D341Med (cell line): ENCODE results near the gene TNNT3.
"Not testable (repeated sequence)": the region's sequence is repeated elsewhere in the genome, so short reads cannot be mapped to it uniquely, and the experiment has no call there.

Source experiments
- DNase-seq: peaks from one replicate; pipeline ENCODE4 v3.0.0; 2012; ENCODE audit warnings: low spot score

The TNNT3 gene

DNA sequence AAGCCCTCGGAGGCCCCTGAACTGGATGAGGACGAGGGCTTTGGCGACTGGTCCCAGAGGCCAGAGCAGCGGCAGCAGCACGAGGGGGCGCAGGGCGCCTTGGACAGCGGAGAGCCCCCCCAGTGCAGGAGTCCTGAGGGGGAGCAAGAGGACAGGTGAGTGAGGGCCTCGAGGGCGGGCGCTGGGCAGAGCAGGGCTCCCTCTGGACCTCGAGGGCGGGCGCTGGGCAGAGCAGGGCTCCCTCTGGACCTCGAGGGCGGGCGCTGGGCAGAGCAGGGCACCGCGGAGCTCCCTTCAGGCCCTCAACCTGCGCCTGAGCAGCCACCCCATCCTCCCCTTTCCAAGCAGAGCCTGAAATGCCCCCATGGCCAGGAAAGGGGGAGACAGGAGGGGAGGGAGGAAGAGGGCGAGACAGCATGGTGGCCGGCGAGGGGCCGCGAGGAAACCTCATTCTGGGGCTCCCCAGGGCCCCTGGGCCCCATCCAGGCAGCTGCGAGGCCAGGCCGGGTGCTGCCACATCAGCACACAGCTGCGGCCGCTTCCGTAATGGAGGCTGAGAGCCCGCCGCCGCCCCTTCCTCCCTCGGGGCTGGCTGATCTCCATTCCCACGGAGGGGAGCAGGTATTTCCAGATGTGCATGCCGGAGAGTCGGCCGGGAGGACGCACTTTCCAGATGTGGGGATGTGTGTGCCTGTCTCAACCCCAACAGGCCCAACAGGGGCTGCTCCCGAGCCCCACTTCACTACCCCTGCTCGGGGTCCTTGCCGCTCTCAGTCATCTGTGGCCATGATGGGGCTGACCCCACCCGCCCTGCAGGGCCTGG lies 37.9 kb upstream of the TNNT3 start:
- peak; percentile 41 for DNase-seq

- DNase-seq = peak; percentile 92
Observed at GRCh38 chr11:1882265-1883238, 37.0 kb upstream of the TNNT3 start.

DNA sequence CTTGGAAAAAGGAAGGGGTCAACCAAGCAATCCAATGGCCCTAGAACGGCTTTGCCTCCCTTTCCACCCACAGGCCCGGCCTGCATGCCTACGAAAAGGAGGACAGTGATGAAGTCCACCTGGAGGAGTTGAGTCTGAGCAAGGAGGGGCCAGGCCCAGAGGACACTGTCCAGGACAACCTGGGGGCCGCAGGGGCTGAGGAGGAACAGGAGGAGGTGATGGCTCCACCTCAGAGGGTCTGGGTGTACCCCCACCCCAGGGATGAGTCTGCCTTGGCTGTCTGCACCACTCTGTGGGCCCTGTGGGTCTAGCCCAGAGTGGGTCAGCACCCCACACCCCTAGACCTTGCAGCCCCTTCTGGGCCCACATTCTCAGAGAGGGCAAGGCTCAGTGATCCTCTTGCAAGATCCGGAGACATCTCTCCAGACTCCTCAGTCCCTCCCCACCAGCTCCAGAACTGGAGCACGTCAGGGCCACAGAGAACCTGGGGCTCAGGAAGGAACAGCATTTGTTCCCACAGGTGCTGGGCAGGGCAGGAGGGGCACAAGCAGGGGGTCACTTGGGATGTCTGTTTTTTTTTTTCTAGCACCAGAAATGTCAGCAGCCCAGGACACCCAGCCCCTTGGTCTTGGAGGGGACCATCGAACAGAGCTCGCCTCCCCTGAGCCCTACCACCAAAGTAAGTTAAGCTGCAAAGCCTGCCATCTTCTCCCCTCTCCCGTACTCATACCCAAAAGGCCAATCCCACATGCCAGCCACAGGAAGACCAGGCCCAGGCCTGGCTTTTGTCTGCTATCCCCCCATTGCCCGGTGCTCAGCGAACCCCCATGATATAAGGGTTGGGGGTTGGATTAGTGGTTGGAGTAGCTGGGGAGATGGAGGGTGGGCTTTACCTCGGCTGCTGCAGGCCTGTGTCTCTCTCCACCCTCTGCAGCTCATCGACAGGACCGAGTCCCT lies 35.9 kb upstream of the TNNT3 start:
- DNase-seq = peak; percentile 17

DNA sequence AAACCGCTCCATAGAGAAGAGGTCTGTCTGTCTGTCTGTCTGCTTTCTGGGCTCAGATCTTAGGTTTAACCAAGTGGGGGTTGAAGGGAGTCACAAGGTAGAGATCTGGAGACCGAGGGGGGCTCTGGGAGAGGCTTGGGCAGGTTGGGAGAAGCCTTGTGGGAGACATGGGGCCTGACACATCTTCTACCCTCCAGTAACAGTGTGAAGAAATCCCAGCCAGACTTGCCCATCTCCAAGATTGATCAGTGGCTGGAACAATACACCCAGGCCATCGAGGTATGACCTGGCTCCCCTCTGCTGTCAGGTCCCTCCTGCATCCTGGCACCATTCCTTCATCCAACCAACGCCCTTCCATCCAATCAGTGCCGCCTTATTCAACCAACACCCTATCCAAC lies 35.2 kb upstream of the TNNT3 start:
- DNase-seq = no peak

DNA sequence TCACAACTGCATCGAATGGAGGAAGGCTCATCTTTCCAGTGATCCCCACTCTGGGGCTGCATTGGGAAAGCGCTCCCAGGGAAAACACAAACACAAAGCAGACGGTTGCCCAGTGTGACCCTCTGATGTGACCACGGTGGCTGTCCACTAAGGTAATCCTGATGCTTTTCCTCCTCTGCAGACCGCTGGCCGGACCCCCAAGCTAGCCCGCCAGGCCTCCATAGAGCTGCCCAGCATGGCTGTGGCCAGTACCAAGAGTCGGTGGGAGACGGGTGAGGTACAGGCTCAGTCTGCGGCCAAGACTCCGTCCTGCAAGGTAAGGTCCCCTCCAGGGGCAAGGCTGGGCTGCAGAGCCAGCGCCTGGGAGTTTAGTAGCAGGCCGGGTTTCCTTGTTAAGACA lies 33.0 kb upstream of the TNNT3 start:
- DNase-seq = not testable (repeated sequence)

- DNase-seq = no peak
Observed at GRCh38 chr11:1887451-1888346, 31.8 kb upstream of the TNNT3 start.

DNA sequence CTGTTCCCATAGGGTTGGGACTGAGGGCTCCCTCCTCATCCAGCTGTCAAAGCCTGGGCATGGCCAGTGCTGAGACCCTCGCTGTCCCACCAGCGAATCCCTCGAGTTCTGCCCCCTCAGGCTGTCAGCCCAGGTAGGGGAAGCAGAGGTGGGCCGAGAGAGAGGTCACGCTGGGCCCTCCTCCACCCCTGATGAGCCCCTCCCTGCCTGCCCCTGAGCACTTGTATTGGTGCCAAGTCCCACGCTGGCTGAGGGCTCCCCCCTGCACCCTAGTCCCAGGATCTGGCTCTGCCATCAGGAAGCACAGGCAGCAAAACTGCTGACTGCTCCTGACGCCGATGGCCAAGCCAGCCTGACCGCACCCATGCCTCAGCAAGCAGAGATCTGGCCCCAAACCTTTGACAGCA lies 31.2 kb upstream of the TNNT3 start:
- no peak for DNase-seq

DNA sequence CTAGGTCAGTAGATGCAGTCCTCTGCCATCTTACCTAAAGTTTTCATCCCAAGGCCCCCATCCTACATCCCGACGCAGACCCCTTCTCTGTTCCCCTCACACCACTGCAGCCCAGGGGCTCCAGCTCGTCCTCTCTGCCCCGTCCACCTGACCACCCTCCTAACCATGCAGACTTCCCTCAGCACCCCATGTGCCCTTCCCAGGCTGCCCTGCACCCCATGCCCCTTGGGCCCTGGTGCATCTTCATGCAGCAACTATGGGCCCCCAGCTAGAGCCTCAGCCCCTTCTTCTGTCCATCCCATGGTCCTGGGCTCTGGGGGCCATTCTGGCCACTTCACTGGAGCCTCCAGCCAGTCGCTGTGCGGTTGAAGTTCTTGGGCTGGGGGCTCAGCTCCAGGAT lies 30.7 kb upstream of the TNNT3 start:
- DNase-seq = no peak

DNA sequence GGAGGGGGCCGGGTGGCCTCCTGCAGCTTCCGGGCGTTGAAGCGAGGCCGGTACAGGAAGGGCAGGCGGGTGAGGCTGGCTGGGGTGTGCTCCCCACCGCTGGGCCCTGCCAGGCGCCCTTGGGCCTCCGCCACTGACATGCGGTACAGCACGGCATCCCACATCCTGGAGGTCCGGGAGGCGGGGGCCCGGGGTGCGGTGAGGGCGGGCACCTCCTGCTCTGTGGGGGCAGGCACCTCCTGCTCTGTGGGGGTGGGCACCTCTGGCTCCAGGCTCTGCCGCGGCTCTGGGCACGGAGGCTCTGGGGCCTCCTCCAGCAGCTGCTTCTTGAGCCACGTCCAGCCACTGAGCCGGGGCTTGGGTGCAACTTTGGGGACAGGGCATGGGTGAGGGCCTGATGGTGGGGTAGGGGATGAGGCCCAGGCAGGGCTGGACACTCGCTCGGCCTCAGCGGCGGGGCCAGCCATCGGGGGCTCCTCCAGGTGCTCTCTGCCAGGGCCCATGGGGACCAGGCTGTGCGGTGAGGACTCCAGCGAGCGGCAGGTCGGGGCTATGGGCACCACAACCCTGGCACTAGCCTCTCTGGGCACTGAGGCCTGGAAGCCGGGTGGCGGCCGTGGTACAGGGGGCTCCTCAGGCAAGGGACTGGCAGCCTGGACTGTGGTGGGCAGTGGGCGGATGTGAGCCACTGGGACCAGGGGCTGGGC lies 30.1 kb upstream of the TNNT3 start:
- no peak for DNase-seq

DNA sequence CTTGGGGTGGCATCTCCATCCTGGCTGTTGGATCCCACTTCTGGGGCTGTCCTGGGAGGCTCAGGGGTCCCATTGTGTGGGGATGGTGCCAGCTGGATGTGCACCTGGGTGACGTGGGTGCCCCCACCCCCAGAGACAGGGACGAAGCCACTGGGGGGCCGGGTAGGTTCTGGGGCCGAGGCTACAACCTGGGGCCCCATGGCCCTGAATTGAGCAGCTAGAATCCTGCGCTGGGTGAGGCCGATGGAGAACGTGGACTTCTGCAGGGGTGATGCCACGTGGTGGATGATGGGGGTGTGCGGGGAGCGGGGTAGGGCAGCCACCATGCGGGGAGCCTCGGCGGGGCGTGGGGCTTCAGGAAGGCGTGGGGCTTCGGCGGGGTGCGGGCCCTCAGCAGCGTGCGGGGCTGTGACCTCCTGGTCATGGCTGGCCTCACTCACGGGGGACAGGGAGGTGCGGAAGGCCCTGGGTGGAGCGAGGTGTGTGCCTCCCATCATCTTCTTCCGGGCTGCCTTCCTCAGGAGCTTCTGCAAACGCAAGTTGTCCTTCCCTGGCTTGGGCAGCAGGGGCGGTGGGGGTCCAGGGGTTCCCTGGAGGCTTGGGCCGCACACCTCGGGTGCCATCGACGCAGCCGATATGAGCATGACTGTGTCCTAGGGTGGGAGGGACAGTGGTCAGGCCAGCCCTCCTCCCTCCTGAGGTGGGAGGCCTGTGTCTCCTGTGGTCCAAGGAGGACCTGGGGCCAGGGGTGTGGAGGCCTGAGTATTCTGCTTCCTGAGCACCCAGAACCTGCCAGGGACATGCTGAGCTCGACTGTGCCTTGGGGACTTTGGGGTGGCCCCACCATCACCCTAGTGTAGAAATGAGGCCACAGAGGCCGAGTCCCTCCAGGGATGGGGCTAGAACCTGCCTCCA lies 29.3 kb upstream of the TNNT3 start:
- no peak for DNase-seq

DNA sequence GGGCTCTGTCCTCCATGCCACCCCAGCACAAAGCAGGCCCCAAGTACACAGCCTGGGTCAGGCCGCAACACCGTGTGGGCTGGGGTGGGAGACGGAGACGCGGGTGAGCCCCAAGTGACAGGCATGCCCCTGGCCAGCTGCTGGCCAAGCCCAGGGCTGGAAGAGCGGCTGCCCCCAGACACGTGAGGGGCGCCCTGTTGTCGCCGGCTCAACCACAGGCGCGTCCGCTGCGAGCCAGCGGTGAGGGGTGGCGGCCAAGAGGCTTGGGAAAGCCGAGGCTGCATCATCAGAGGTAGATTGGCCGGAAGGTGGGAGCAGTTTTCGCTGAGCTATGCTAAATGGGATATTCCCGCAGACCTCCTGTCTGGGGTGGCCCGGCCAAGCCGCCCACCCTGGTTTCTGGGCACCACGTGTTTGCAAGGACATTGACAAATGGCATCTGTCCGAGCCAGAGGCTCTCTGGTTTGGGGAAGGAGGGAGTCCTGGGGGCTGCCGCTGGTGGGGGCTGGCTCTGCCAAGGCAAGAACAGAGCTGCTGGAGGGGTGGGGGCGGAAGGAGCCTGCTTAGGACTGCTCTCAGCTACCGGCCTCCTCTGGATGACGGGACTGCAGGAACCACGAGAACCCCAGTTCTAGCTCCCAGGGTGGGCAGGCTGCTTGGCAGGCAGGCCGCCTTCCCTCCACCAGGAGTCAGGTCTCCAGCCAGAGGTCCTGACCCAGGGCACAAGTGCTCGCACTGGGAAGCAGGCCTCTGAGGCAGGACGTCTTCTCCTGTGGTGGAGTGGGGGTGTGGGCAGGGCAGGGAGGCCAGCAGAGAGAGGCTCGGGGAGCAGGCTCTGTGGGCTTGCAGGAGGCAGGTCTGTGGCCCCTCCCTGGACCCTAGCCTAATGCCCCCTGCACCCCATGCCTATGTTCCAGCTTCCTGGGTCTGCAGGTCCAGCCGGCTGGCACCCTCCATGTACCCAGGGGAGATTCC lies 28.4 kb upstream of the TNNT3 start:
- DNase-seq = no peak

DNA sequence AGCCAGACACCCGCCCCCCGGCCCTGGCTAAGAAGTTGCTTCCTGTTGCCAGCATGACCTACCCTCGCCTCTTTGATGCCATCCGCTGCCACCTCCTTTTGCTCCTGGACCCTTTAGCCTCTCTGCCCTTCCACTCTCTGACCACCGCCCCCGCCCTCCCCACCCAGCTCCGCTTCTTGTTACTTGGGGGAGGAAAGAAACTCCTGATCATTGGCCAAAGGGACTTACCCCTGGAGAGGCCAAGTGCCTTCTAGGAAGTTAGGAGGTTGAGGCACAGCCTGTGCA lies 27.7 kb upstream of the TNNT3 start, which contains the start of gene PRR33:
Gene PRR33, minus strand, starts transcription at position 65 of the 285 bp plus-strand sequence. CDS start 1,311 bp downstream, outside the sequence.
- no peak for DNase-seq

DNA sequence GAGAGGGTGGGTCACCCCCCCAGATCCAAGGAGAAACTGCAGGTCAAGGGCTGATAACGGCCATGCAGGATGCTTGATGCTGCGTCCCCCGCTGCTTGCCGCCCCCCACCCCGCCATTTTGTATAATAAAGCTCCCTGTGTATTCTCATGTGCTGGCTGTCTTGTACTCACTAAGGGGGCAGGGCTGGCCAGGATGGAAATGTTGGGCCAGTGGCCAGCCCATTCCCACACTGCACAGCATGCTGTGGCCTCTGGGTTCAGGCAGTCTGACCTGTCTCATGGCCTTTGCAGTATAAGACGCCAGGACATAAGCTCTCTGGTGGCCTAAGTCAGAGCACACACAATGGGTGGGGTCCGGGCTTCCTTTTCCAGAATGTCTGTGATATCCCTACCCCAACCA lies 27.4 kb upstream of the TNNT3 start:
- DNase-seq = no peak

DNA sequence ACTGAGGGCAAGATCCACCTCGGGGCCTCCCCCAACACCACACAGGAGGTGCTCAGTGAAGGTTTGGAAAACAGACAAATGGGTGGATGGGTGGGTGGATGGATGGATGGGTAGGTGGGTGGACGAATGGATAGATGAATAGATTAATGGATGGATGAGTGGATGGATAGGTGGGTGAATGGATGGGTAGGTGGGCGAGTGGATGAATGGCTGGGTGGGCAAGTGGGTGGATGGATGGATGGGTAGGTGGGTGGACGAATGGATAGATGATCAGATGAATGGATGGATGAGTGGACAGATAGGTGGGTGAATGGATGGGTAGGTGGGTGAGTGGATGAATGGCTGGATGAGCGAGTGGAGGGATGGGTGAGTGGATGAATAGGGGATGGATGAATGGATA lies 26.9 kb upstream of the TNNT3 start:
- DNase-seq = no peak

DNA sequence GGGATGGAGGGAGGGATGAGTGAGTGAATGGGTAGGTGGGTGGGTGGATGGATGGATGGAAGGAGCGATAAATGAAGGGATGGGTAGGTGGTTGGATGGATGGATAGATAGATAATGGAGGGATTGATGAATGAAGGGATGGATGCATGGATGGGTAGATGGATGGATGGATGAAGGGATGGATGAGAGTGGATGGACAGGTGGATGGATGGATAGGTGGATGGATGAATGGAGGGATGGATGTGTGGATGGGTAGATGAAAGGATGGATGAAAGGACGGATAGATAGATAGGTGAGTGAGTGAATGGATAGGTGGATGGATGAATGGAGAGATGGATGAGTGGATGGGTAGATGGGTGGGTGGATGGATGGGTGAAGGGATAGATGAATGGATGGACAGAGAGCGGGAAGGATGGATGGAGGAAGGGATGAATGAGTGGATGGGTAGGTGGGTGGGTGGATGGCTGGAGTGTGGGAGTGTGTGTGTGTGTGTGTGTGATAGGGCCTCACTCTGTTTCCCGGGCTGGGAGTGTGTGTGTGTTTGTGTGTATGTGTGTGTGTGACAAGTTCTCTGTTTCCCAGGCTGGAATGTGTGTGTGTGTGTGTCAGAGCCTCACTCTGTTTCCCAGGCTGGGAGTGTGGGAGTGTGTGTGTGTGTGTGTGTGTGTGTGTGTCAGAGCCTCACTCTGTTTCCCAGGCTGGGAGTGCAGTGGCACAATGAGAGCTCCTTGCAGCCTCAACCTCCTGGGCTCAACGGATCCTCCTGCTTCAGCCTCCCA lies 25.7 kb upstream of the TNNT3 start:
- no peak for DNase-seq

GRCh38 chr11:1894759-1895158 lies 24.7 kb upstream of the TNNT3 start:
- DNase-seq = no peak

DNA sequence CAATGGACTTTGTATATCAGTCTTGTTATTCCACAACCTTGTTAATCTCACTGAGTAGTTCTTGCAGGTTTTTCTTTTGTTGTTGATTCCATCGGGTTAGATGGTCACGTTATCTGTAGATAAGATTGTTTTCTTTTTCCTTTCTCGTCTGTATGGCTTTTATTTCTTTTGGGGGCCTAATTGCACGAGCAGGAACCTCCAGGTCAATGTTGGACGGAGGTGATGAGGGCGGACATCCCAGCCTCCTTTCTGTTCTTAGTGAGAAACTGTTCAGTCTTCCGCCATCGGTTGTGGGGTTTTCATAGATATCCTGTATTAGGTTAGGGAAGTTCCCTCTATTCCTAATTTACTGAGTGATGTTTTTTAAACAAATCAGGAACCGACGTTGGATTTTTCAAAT lies 23.0 kb upstream of the TNNT3 start:
- no peak for DNase-seq
